CD14-positive monocyte (primary cell): ENCODE results near the gene MED27. TPM values are rescaled to one million over a fixed set of nuclear protein-coding genes. Genes with fewer than 3 reads are reported as not detected.
"Not testable (repeated sequence)": the region's sequence is repeated elsewhere in the genome, so short reads cannot be mapped to it uniquely, and the experiment has no call there.

Experiments used
- DNase-seq, 3 donors: peaks; one replicate each; pipeline ENCODE4 v3.0.0-alpha.2; 2011 to 2022
- H2AFZ ChIP-seq: 2 replicates; pipeline ENCODE4 v1.6.0; 2012; ENCODE audit warnings: mild to moderate bottlenecking, low read depth, low read length, inconsistent platforms; ENCODE audit not compliant: insufficient read depth, poor library complexity, severe bottlenecking
- H3K27ac ChIP-seq, 2 donors: 1 replicate in 1 of 2; 2 replicates in 1 of 2; pipeline ENCODE4 v1.5.1; 2012 to 2013; ENCODE audit warnings: low read length in 2 of 2, control low read depth in 1 of 2, inconsistent platforms in 1 of 2, low read depth in 1 of 2, mild to moderate bottlenecking in 1 of 2
- H3K27me3 ChIP-seq, 2 donors: one replicate each; pipeline versions ENCODE4 v1.6.0 to v1.6.1; 2011 to 2013; ENCODE audit warnings: low read length in 2 of 2; ENCODE audit not compliant: control insufficient read depth in 2 of 2, insufficient read depth in 2 of 2
- H3K36me3 ChIP-seq, 2 donors: replicated peaks in 1 of 2; 1 replicate in 1 of 2; 2 replicates in 1 of 2; pipeline versions ENCODE4 v1.5.1 to v1.6.1; 2012 to 2013; ENCODE audit warnings: low read length in 2 of 2, control low read depth in 1 of 2, inconsistent platforms in 1 of 2, mild to moderate bottlenecking in 1 of 2; ENCODE audit not compliant: insufficient read depth in 2 of 2, control insufficient read depth in 1 of 2
- H3K4me1 ChIP-seq, 2 donors: 1 replicate in 1 of 2; 2 replicates in 1 of 2; pipeline versions ENCODE4 v1.5.1 to v1.6.1; 2012 to 2013; ENCODE audit warnings: low read length in 2 of 2, control low read depth in 1 of 2, inconsistent platforms in 1 of 2, mild to moderate bottlenecking in 1 of 2, moderate library complexity in 1 of 2; ENCODE audit not compliant: insufficient read depth in 2 of 2, control insufficient read depth in 1 of 2
- H3K4me2 ChIP-seq: replicated peaks from 2 replicates; pipeline ENCODE3; 2012; ENCODE audit warnings: low read length, moderate library complexity, mild to moderate bottlenecking; ENCODE audit not compliant: poor library complexity, severe bottlenecking; ENCODE audit errors: extremely low read depth
- H3K4me3 ChIP-seq, 3 experiments: fragments of 200-600 bp in 1 of 3; sonication (generic) in 1 of 3; replicated peaks in 1 of 3; 1 replicate in 2 of 3; 2 replicates in 1 of 3; pipeline ENCODE4 v1.5.1; 2011 to 2013; ENCODE audit warnings: low read length in 3 of 3, mild to moderate bottlenecking in 3 of 3, control low read depth in 2 of 3, low read depth in 2 of 3, inconsistent platforms in 1 of 3, moderate library complexity in 1 of 3
- H3K79me2 ChIP-seq: 2 replicates; pipeline ENCODE4 v1.6.0; 2012; ENCODE audit warnings: mild to moderate bottlenecking, control low read depth, inconsistent platforms, low read length, moderate library complexity; ENCODE audit not compliant: insufficient read depth
- H3K9ac ChIP-seq: 2 replicates; pipeline ENCODE4 v1.6.0; 2017; ENCODE audit warnings: low read length, mild to moderate bottlenecking; ENCODE audit not compliant: insufficient read depth, poor library complexity, severe bottlenecking
- H3K9me3 ChIP-seq, 2 donors: replicated peaks in 1 of 2; 1 replicate in 1 of 2; 2 replicates in 1 of 2; pipeline versions ENCODE4 v1.5.1 to v1.6.1; 2012 to 2013; ENCODE audit warnings: low read length in 2 of 2, control low read depth in 1 of 2; ENCODE audit not compliant: control insufficient read depth in 1 of 2, insufficient read depth in 1 of 2
- H4K20me1 ChIP-seq: 2 replicates; pipeline ENCODE4 v1.6.0; 2012; ENCODE audit warnings: mild to moderate bottlenecking, low read length, control low read depth, moderate library complexity; ENCODE audit not compliant: insufficient read depth
- H3K27ac Mint-ChIP-seq, 7 donors: one replicate each; pipeline ENCODE4 v1.8.0; 2020; ENCODE audit warnings: mild to moderate bottlenecking in 7 of 7, mixed read lengths in 7 of 7, moderate library complexity in 6 of 7, inconsistent platforms in 2 of 7
- H3K27me3 Mint-ChIP-seq, 3 donors: one replicate each; pipeline ENCODE4 v1.8.0; 2021 to 2022; ENCODE audit warnings: low read depth in 3 of 3, mild to moderate bottlenecking in 3 of 3, mixed read lengths in 3 of 3, moderate library complexity in 3 of 3, inconsistent platforms in 1 of 3
- H3K36me3 Mint-ChIP-seq, 2 donors: one replicate each; pipeline ENCODE4 v1.8.0; 2020; ENCODE audit warnings: mixed read lengths in 2 of 2, inconsistent platforms in 1 of 2, mild to moderate bottlenecking in 1 of 2
- H3K4me1 Mint-ChIP-seq: one replicate; pipeline ENCODE4 v1.8.0; 2020; ENCODE audit warnings: mild to moderate bottlenecking, mixed read lengths
- H3K4me3 Mint-ChIP-seq, 2 donors: one replicate each; pipeline ENCODE4 v1.8.0; 2020; ENCODE audit warnings: mild to moderate bottlenecking in 2 of 2, mixed read lengths in 2 of 2, moderate library complexity in 1 of 2
- H3K9me3 Mint-ChIP-seq, 7 donors: one replicate each; pipeline ENCODE4 v1.8.0; 2020 to 2022; ENCODE audit warnings: mixed read lengths in 7 of 7, mild to moderate bottlenecking in 6 of 7, moderate library complexity in 6 of 7, inconsistent platforms in 2 of 7
- CTCF ChIP-seq: fragments of 200-600 bp; IDR thresholded peaks from one replicate; pipeline ENCODE4 v1.8.0; 2022; ENCODE audit warnings: antibody characterized with exemption, mild to moderate bottlenecking
- WGBS: methylation state at CpG from one replicate; pipeline ENCODE4 v1.1.5; 2013; ENCODE audit warnings: missing lambda C conversion rate; ENCODE audit not compliant: insufficient coverage; 5-methylcytosine and 5-hydroxymethylcytosine counted together
- intact Hi-C, 2 donors: fragments of 100-400 bp; cut with micrococcal nuclease; formaldehyde crosslinking; loops; one replicate each; pipeline versions ENCODE4 v1.15.0 to v1.15.1; 2023
- polyA plus RNA-seq, 3 donors: library from polyadenylated mRNA; depleted of rRNA in 1 of 3; unstranded in 2 of 3; stranded (reverse) in 1 of 3; fragments of 300-500 nt in 2 of 3; fragments of >200 nt in 1 of 3; fragmentation: Illumina TruSeq in 2 of 3; gene quantifications; 1 replicate in 2 of 3; 2 replicates in 1 of 3; pipeline ENCODE4 v1.2.3, GENCODE V29; 2012 to 2021

The MED27 gene
- polyA plus RNA-seq, 3 donors: 14.0 to 26.9 (median 25.8) TPM

- no peak for DNase-seq
- WGBS: 98% methylated on average over 5 of the region's 8 CpGs
- Mint-ChIP-seq H3K27ac (no peak overlapping the region), H3K9me3 (peaks cover 2 to 17% (median 11%) of the 10 kb centered on the region in 7 donors), H3K4me3 (no peak overlapping the region), H3K36me3 (peaks cover 27 to 35% of the 10 kb centered on the region in 2 donors), H3K27me3 (no peaks in the 10 kb centered on the region), H3K4me1 (peaks cover 9% of the 10 kb centered on the region)
- intact Hi-C loops: loop anchor here in 1 of 2 donors (10.0 kb wide), 1 partner anchor 55 kb away; no protein-coding TSS in a partner anchor
- H2AFZ ChIP-seq: no peak overlapping the region
- H3K36me3 ChIP-seq: peaks cover 0 to 31% of the 10 kb centered on the region in 2 donors
- no peak overlapping the region for H3K4me3 ChIP-seq
- no peak overlapping the region for H3K4me2 ChIP-seq
- no peak overlapping the region for H3K27ac ChIP-seq
- H3K79me2 ChIP-seq: peaks cover 13% of the 10 kb centered on the region
- H4K20me1 ChIP-seq: peaks cover 60% of the 10 kb centered on the region
- H3K9me3 ChIP-seq: peaks cover 8 to 13% of the 10 kb centered on the region in 2 donors
- no peaks in the 10 kb centered on the region for H3K4me1 ChIP-seq
- H3K9ac ChIP-seq: no peak overlapping the region
- no peak for TF ChIP-seq CTCF
- no peaks in the 10 kb centered on the region for H3K27me3 ChIP-seq
Measured at GRCh38 chr9:132059361-132059760, 20.3 kb downstream of the MED27 start.

- not testable (repeated sequence) for H3K4me1 ChIP-seq, H3K4me2 ChIP-seq, H3K27me3 Mint-ChIP-seq, H3K27ac Mint-ChIP-seq, H2AFZ ChIP-seq, H3K9ac ChIP-seq, H3K4me3 ChIP-seq, DNase-seq, H3K4me3 Mint-ChIP-seq, H3K4me1 Mint-ChIP-seq, H3K27ac ChIP-seq, H3K27me3 ChIP-seq
- H3K36me3 Mint-ChIP-seq: peaks cover 25 to 27% of the 10 kb centered on the region in 2 donors
- H3K79me2 ChIP-seq: peaks cover 13% of the 10 kb centered on the region
- H3K9me3 Mint-ChIP-seq: peaks cover 2 to 17% (median 11%) of the 10 kb centered on the region in 7 donors
- peaks cover 59% of the 10 kb centered on the region for H4K20me1 ChIP-seq
- intact Hi-C loops: loop anchor here in 1 of 2 donors (10.0 kb wide), 1 partner anchor 57 kb away; no protein-coding TSS in a partner anchor
- peaks cover 8 to 13% of the 10 kb centered on the region in 2 donors for H3K9me3 ChIP-seq
- 100% methylated on average over 1 of the region's 6 CpGs for WGBS
- peaks cover 0 to 31% of the 10 kb centered on the region in 2 donors for H3K36me3 ChIP-seq
Measured at GRCh38 chr9:132058226-132058625, 21.4 kb downstream of the MED27 start.
